ENCODE data around the gene DNPEP.
"Not testable (repeated sequence)": the region's sequence is repeated elsewhere in the genome, so short reads cannot be mapped to it uniquely, and the experiment has no call there.

Gene DNPEP

DNA sequence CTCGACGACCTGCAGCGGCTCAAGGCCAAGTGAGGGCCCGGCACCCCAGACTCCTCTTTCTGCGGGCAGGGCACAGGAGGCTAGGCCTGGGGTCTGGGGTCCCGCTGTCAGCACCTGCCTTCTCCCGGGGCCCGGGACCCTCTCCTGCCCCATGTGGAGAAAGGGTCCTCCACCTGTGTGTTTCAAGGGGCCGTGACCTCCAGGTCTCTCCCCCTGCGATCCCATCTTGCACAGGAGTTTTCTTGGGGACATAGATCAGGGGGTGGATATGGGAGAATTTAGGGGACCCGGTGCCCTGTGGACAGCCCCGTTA is 31.3 kb upstream of the DNPEP start:
- DNase-seq (ENCODE audit: low read depth), result no peak

DNA sequence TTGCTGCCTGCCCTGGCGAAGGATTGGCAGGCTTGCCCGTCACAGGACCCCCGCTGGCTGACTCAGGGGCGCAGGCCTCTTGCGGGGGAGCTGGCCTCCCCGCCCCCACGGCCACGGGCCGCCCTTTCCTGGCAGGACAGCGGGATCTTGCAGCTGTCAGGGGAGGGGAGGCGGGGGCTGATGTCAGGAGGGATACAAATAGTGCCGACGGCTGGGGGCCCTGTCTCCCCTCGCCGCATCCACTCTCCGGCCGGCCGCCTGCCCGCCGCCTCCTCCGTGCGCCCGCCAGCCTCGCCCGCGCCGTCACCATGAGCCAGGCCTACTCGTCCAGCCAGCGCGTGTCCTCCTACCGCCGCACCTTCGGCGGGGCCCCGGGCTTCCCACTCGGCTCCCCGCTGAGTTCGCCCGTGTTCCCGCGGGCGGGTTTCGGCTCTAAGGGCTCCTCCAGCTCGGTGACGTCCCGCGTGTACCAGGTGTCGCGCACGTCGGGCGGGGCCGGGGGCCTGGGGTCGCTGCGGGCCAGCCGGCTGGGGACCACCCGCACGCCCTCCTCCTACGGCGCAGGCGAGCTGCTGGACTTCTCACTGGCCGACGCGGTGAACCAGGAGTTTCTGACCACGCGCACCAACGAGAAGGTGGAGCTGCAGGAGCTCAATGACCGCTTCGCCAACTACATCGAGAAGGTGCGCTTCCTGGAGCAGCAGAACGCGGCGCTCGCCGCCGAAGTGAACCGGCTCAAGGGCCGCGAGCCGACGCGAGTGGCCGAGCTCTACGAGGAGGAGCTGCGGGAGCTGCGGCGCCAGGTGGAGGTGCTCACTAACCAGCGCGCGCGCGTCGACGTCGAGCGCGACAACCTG is 30.7 kb upstream of the DNPEP start, which contains the start of gene DES:
TSS of gene DES (plus strand) at position 223 of the 857 bp plus-strand sequence. CDS start at position 309, 86 bp downstream.
- DNase-seq (ENCODE audit: low read depth), result no peak

GRCh38 chr2:219417374-219417773 is 29.7 kb upstream of the DNPEP start:
- no peak for DNase-seq (ENCODE audit: low read depth)

DNA sequence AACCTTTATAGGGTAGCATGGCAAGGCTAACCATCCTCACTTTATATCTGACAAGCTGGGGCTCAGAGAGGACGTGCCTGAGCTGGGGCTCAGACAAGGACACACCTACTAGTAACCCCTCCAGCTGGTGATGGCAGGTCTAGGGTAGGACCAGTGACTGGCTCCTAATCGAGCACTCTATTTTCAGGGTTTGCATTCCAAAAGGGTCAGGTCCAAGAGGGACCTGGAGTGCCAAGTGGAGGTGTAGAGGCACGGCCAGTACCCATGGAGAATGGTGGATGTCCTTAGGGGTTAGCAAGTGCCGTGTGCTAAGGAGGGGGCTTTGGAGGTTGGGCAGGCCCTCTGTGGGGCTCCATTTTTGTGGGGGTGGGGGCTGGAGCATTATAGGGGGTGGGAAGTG is 29.2 kb upstream of the DNPEP start:
- DNase-seq (ENCODE audit: low read depth), result no peak

DNA sequence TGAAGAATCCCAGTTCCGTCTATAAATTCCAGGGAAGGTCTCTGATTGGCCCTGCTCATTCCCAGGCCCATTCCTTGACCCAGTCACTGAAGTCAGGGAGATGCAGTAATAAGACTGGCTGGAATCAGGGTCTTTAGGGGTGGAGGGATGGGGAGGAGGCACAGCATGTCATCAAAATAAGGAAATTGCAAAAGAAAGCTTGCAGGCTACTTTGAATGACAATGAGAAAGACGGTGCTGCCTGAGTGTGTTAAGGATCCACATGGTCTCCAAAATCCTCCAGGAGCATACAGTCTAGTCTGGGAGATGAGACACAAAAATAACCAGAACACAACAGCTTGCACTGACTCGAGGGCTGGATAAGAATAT is 28.5 kb upstream of the DNPEP start:
- DNase-seq (ENCODE audit: low read depth), result no peak

DNA sequence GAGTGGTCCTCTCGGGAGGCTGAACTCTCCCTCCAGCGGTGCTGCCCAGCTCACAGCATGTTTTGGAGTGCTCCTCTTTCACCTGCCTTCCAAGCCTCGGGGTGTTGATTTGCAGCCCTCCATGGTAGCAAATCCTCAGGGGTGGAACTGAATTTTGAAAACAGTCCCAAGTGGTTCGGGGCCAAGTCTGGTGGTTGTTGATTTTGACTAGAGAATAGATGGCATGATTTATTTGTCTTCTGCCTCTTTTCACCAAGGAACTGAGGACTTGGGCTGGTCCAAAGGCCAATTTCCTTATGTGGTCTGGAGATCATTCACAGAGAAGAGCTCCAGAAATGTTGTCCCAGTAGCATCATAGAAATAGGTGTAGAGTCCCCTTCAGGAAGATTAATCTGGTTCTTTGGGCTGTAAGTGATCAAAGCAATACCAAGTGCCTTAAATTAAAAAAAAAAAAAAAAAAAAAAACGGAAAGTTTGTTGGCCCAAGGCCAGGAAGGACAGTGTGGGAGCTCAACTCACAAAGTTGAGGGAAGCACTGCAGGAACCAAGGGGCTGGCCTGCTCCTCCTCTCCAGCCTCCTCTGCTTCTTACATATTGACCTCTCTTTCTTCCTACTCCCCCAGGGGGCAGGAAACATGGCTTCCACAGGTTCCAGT is 28.0 kb upstream of the DNPEP start:
- no peak for DNase-seq (ENCODE audit: low read depth)

DNA sequence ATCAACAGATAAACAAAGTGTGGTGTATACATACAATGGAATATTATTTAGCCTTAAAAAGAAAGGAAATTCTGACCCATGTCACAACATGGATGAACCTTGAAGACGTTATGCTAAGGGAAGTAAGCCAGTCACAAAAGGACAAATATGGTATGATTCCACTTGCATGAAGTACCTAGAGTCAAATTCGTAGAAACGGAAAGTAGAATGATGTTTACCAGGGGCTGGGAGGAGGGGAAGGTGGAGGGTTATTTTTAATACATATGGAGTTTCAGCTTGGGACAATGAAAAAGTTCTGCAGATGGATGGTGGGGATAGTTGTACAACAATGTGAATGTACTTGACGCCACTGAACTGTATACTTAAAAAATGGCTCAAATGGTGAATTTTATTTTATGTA is 27.1 kb upstream of the DNPEP start:
- no peak for DNase-seq (ENCODE audit: low read depth)

GRCh38 chr2:219410390-219410789 is 22.7 kb upstream of the DNPEP start:
- DNase-seq (ENCODE audit: low read depth), result no peak

- DNase-seq (ENCODE audit: low read depth), result no peak
These were observed 21.9 kb upstream of the DNPEP start for GRCh38 chr2:219409619-219410018.

- DNase-seq (ENCODE audit: low read depth), result no peak
These were observed 20.9 kb upstream of the DNPEP start for GRCh38 chr2:219408631-219409030.

DNA sequence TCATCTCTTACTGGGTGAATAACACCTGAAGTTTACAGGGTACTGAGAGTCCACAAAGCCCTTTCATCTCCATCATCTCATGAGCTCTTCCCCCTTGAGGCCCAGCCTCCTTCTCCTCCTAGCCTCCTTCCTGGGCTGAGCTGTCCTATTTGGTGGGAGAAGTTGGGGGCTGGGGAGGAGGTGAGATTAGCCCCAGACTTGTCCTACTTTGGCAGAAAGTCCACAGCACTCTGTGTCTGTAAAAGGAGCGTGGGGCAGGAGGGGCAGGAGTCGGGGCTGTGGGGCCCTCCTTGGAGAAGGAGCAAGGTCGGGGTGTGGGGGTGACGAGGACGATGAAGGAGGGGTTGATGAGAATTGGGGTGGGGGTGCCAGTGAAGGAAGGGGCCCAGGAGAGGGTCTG is 20.5 kb upstream of the DNPEP start:
- no peak for DNase-seq (ENCODE audit: low read depth)

DNA sequence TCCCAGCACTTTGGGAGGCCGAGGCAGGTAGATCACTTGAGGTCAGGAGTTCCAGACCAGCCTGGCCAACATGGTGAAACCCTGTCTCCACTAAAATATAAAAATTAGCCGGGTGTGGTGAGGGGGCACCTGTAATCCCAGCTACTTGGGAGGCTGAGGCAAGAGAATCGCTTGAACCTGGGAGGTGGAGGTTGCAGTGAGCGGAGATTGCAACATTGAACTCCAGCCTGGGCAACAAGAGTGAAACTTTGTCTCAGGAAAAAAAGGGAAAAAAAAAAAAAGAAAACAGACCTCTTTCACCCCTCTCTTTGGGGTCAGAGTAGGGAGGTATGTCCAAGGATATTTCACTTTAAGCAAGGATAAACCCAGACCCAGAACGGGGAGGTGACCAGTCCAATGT is 19.6 kb upstream of the DNPEP start:
- DNase-seq (ENCODE audit: low read depth), result not testable (repeated sequence)

- no peak for DNase-seq (ENCODE audit: low read depth)
These were observed 19.1 kb upstream of the DNPEP start for GRCh38 chr2:219406861-219407230.

- no peak for DNase-seq (ENCODE audit: low read depth)
These were observed 18.5 kb upstream of the DNPEP start for GRCh38 chr2:219405958-219406860.

DNA sequence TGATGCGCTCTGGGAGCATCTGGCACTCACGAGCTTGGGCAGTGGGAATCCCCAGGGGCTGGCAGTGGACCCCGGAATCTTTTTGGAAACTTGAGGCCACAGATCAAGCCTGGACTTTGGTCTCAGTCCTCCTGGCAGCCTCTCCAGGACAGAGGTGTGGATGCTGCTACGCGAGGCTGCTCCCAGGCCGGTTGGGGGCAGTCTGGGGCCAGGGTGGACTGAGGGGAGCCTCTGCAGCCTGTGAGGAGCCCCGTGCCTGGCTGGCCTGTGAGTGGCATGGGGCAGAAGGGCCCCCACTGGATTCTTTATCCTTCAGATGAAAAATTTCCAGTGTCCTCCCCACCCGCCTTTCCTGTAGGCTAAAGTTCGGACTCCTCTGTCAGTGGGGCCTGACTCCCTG is 17.7 kb upstream of the DNPEP start:
- no peak for DNase-seq (ENCODE audit: low read depth)

DNA sequence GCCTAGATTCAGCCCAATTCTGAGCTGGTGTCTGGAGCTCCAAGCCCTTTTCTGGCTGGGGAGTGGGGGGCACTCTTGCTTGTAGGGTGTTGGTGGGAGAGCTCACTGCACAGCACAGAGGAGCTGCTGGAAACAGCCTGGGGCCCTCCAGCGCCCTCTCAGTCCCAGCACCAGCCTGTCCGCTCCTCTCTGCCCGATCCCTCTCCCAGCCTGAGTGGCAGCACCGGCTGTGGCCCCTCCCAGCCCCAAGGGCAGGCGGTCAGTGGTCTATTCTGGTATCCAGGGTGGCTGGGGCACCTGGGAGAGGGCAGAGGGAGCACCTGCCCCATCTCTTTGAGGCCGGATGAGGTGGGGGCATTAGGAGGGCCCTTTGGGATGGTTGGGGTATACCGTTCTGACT is 17.2 kb upstream of the DNPEP start:
- DNase-seq (ENCODE audit: low read depth), result no peak

GRCh38 chr2:219404291-219404910 is 16.7 kb upstream of the DNPEP start:
- no peak for DNase-seq (ENCODE audit: low read depth)

- no peak for DNase-seq (ENCODE audit: low read depth)
These were observed 16.1 kb upstream of the DNPEP start for GRCh38 chr2:219403861-219404260.

- DNase-seq (ENCODE audit: low read depth), result no peak
These were observed 15.2 kb upstream of the DNPEP start for GRCh38 chr2:219402665-219403515.

DNA sequence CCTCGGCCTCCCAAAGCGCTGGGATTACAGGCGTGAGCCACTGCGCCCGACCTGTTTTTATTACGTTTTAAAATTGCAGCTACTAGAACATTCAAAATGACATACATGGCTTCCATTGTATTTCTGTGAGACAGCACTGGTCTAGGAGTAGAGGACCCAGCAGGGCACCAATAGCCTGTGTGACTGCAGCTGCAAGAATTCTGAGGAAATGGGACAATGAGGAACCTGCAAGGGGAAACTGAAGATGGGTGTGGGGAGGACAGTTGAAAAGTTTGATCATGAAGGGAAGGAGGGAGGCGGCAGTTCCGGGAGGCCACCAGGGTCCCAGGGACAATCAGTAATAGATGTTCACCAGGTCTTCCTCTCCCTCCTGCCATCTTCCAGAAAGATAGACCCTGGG is 13.9 kb upstream of the DNPEP start:
- no peak for DNase-seq (ENCODE audit: low read depth)

DNA sequence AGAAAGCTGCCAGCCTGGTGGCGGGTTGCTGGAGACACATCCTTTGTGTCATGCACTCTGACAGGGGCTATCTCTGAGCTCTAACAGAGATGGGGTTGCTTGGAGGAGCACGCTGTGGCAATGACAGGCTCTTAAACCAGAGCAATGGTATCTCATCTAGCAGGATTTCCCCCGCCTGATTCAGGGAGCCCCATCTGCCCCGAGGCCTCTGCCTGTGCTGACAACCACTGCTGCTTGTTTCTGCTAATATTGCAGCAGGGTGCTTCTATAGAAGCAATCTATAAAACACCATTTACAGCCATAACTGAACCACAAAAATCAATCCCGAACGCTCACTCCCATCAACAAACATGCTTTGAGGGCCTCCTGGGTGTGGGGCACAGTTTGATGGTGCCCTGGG is 12.8 kb upstream of the DNPEP start:
- DNase-seq (ENCODE audit: low read depth), result no peak
